Stimulated activated CD8-positive, alpha-beta memory T cell treated with anti-CD3 and anti-CD28 coated beads, Interleukin-12 subunit alpha, Interleukin-12 subunit beta, amount 100 ng/mL, for 1 hour (primary cell): Measurements from ENCODE around the gene COQ2.
"Not testable (repeated sequence)": the region's sequence is repeated elsewhere in the genome, so short reads cannot be mapped to it uniquely, and the experiment has no call there.

Source experiments
- DNase-seq: peaks from one replicate; pipeline ENCODE4 v3.0.0-alpha.2; 2020; ENCODE audit warnings: low read depth

Gene COQ2

GRCh38 chr4:83247415-83248357, 36.9 kb downstream of the COQ2 start:
- no peak for DNase-seq

GRCh38 chr4:83241132-83241531, 43.5 kb downstream of the COQ2 start:
- DNase-seq, result no peak

- no peak for DNase-seq
These were observed 44.2 kb downstream of the COQ2 start for GRCh38 chr4:83240379-83240875.

GRCh38 chr4:83238393-83239248, 46.0 kb downstream of the COQ2 start:
- no peak for DNase-seq

- no peak for DNase-seq
These were observed 47.0 kb downstream of the COQ2 start for GRCh38 chr4:83237591-83237990.

GRCh38 chr4:83235645-83236133, 48.9 kb downstream of the COQ2 start:
- not testable (repeated sequence) for DNase-seq

- DNase-seq, result no peak
These were observed 49.5 kb downstream of the COQ2 start for GRCh38 chr4:83234902-83235644.

GRCh38 chr4:83234387-83234786, 50.2 kb downstream of the COQ2 start:
- DNase-seq, result not testable (repeated sequence)

GRCh38 chr4:83232082-83232481, 52.5 kb downstream of the COQ2 start:
- no peak for DNase-seq

GRCh38 chr4:83231620-83232076, 53.0 kb downstream of the COQ2 start:
- DNase-seq, result no peak

GRCh38 chr4:83230928-83231327, 53.7 kb downstream of the COQ2 start:
- DNase-seq, result no peak

- DNase-seq, result no peak
These were observed 54.8 kb downstream of the COQ2 start for GRCh38 chr4:83229791-83230190.

- DNase-seq, result no peak
These were observed 56.4 kb downstream of the COQ2 start for GRCh38 chr4:83228231-83228630.

GRCh38 chr4:83224502-83225197, 59.9 kb downstream of the COQ2 start:
- DNase-seq, result no peak

GRCh38 chr4:83223781-83224180, 60.8 kb downstream of the COQ2 start:
- no peak for DNase-seq

GRCh38 chr4:83221897-83222441, 62.6 kb downstream of the COQ2 start:
- no peak for DNase-seq

GRCh38 chr4:83219344-83220331, 65.0 kb downstream of the COQ2 start:
- no peak for DNase-seq

- peak; percentile 32 for DNase-seq
These were observed 66.7 kb downstream of the COQ2 start for GRCh38 chr4:83217721-83218522.
